CD4-positive, alpha-beta T cell treated with Interleukin-15 for 1 hour (primary cell): ENCODE results near the gene TBC1D14.
"Not testable (repeated sequence)": the region's sequence is repeated elsewhere in the genome, so short reads cannot be mapped to it uniquely, and the experiment has no call there.

Source experiments
- DNase-seq: peaks from one replicate; pipeline ENCODE4 v3.0.0-alpha.2; 2020

TBC1D14 gene

DNA sequence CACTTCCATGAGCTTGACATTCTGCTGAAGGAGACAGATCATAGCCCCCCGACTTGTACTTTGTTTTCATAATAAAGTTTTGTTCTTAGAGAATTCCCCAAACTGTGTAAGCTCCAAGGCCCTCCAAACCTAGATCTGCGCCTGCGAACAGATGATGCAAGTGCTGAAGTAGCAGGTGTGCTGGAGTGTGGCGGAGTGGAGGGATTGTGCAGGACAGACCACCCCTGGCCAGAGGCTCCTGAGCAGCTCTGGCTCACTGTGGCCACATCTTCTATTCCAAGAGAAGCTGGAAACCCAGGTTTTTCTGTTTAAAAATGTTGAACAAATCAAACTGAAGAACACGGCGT lies 46.4 kb downstream of the TBC1D14 start:
- no peak for DNase-seq

DNA sequence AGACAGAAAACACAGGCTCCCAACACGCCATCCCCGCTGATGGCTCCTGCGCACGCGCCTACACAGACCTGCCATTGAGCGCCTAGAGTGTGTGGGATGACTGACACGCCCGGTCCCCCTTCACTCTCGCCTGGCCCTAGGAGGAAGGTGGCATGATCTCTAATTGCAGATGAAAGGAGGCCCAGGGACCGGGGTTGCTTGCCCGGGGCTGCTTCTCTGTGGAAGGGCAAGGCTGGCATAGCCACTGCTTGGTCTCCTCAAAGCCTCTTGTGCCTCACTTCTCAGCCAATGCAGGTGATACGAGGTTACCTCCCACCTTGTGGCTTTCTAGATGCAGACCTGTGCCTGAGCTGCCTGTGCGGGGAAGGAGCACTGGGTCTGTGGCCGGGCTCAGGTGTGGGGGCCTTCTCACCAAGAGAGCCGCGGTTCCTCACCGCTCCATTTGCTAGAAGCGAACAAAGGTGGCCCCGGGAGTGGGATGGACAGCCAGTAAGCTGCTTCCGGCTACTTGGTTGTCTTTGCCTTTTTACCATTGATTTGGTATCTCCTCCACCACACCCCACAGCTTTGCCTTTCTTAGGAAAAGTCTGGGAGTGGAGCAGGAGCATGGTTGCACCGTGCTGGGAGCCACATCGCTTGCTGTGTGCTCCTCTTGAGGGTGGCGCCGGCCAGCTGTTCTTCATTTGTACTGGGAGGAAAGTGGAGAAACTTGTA lies 47.0 kb downstream of the TBC1D14 start:
- DNase-seq: no peak

DNA sequence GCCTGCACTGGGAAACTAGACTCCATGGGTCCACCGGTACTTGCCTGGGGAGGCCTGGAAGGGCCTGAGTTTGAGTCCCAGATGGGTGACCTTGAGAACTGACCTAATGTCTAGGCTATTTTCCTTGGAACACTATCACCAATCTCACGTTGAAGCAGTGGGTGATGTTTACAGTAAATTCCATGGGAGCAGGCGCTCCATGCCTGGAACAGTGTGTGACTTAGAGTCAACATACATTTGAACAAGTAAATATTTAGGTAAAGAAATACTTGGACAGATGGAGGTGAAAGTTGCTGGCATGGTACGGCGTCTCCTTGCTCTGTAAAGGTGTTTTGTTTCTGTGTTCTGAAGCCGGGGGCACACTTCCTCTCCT lies 47.5 kb downstream of the TBC1D14 start:
- DNase-seq: no peak

DNA sequence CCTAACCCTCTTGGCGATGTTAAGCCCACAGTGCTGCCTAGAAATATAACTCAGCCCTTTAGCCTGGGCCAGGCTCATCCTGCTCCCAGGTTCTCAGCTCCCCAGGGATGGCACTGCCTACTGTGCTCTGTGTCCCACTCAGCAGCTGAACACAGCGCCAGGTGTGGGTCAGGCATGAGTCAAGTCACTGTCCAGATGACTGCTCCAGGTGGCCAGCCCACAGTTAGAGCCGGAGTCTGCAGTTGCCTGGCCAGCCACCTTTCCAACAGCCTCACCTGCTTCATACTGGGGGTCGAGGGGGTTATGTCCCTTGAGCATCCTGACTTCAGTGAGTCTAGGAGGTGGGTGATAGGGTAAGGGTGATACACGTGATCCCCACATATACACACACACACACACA lies 48.4 kb downstream of the TBC1D14 start:
- no peak for DNase-seq

DNA sequence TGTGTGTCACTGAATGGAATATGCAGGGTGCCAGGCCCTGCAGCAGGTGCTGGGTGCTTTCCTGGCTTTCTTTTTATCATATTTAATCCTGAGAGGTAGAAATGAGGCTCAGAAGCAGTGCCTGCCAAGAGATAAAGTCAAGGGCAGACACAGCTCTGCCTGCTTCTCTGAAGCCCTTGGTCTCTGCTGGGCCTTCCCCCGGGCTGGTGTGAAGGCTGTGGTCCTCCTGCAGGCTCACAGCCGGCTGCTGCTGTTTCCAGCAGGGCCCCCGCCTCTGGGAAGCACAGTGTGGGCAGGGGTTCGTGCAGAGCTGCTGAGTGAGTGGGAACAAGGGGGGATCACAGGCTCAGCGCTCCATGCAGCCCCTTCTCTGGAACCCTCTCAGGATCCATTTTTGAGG lies 49.6 kb downstream of the TBC1D14 start:
- DNase-seq: no peak

DNA sequence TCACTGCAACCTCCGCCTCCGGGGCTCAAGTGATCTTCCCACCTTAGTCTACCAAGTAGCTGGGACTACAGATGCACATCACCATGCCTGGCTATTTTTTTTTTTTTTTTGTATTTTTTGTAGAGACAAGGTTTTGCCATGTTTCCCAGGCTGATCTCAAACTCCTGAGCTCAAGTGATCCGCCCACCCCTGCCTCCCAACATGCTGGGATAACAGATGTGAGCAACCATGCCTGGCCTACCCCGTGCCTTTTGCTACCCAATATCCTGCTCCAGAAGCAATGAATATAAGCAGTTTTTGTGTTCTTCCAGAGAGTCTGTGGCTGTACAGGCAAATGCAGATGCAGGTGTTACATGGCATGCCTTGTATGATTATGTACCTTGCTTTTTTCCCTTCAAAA lies 50.5 kb downstream of the TBC1D14 start:
- DNase-seq: no peak

DNA sequence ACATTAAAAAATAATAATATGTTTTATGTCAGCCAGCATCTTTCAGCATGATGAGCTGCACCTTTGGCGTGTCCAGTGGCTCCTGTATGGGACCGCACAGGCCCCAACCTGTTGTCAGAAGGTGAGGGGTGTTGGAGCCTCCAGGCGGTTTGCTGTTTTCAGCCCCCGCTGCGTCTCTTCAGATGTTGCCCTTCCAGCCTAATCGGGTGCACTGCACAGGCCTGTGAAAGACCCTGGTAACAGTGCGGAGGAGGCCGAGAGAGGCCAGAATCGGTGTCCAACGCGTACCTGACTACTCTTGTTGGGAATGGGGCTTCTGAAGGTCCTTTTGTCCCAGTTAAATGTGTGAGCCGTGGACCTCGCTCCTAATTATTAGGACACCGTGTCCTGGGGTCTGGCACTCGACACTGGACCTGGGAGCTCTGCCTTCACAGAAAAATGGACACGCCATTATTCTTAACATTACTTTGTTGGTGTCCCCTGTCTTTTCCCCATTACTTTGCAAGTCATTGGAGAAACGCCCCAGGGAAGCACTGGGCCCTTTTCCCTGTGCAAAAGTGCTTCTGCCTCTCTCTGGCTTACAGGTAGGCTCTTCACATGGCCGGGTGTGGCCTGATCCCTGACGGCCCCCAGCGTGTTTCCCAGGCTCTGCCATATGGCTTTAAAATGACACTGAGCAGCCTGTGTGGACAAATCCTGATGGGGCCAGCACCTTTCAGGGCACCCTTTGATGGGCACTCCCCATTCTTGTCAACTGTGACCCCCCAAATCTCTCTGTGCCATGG lies 51.2 kb downstream of the TBC1D14 start:
- DNase-seq: no peak

DNA sequence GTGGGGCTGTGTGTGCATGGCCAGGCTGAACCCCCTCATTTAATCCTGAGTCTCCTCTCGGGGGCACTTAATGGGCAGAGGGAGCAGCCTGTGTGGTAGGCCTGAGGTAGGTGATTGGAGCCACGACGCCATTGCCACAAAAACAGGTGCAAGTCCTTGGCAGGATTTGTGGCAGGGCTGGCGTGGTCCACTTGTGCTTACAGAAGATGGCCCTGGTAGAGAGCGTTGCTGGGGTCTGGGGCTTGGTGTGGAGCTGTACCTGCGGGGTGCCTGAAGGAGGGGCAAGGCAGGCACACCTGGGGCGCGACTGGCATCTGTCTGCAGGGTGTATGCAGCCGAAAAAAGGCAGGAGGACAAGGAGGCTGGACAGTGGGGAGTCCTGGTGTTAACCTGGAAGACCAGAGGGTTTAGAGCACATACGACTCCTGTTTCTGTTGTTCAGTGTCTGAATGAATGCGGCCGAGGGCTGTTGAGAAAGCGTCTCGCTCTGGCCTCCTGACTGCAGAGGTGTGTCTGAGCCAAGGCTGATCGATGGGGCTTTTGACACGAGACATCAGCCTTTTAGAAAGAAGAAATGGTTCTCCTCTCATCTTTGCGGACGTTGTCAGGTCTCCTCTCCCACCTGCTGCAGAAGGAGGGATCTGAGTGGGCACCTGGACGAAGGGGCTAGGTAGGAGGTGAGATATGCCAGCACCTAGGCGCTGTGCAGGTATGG lies 52.0 kb downstream of the TBC1D14 start:
- DNase-seq: no peak

DNA sequence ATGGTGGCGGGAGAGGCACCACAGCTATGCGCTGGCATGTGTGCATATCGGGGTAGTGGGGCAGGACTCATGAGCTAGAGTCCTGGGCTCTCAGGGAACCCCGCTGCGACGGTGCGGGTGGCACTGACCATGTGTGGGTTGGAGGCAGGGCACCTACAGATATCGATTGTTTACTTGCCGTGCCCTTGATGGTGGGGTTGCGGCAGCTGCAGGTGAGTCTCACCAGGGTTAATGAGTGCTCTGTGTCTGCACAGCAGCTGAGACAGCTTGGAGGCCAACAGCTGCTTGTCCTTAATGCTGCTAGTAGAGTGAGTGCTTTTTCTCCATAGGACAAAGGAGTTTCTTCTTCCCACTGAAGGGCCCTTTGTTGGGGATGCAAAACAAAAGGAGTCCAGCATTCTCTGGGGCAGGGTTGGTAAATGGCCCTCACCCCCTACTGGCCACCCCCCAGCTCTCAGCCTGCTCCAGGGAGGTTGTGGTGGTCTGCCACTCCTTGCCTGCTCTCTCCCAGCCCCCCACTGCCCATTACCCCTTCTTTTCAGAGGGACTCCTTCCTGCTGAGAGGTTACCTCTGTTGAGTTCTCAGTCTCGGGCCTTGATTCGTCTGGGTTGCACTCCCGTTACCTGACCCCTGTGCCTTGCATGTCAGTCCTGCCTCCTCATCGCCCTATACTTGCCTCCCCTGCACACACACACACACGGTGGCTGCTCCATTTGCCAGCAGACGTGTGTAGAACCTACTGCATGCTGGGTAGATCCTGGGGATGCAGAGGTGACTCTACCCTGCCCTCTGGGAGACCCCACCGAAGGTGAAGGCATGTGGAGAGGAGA lies 52.8 kb downstream of the TBC1D14 start:
- DNase-seq: no peak

DNA sequence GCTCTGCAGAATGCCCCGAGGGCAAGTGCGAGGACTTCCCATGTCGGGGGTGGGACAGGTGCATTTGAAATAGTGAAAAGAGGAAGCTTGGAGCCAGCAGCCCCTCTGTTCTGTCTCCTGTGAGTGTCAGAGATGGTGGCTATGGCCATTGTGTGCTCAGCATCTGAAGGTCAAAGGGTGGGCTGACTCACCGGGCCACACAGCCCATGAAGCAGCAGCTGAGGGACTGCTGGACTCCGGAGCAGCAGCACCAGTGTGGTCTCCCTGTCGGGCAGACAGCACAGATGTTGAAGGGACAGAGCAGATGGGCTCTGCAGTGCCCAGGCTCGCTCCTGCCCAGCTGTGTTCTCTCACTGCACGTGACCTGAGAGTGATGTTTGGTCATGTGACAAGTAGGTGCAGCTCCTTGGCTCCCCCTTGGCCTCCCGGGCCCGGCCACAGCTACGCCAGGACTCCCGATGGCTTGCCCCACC lies 53.5 kb downstream of the TBC1D14 start:
- no peak for DNase-seq

DNA sequence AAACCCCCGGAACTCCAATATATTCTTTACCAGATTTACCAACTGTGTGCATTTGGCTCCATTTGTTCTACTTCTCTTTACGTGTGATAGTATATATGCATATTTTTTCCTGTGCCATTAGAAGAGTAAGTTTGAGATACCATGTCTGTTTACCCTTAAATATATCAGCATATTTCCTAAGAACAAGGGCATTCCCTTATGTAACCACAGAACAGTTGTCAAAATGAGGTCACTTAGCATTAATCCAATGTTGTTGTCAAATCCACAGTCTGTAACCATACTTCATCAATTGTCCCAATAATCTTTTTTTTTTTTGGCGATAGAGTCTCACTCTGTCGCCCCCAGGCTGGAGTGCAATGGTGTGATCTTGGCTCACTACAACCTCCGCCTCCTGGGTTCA lies 55.2 kb downstream of the TBC1D14 start:
- DNase-seq: no peak

DNA sequence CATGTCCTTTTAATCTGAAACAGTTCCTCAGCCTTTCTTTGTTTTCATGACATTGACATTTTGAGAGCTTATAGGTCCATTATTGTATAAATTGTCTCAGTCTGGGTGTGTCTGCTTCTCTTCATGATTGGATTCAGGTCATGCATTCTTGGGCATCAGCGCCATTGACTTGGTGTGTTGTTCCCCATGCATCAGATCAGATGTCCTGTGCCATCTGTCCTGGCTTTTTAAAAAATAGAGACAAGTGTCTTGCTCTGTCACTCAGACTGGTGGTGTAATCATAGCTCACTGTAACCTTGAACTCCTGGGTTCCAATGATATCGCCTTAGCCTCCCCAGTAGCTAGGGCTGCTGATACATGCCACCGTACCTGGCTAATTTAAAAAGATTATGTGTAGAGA lies 55.7 kb downstream of the TBC1D14 start:
- DNase-seq: no peak

DNA sequence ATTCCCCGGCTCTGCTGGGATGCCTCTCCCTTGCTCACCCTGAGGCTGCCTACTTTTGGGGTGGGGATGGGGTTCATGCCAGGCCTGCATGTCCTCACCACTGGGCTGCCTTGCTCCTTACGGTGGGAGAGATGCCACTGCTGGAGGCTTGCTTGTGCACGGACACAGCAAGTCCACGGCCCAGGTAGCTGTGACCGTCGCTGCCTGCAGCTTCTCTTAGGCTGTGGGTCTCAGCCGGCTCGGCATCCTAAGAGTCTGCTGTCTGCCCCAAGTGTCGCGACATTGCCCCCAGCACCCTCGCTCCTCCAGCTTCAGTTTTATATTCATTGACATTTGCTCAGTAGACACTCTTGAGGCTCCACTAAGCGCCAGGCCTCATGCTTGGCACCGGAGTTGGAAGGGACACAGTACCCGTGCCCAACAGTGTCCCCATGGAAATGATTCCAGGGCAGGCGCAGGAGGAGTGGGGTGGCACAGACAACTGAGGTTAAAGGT lies 58.3 kb downstream of the TBC1D14 start:
- no peak for DNase-seq

DNA sequence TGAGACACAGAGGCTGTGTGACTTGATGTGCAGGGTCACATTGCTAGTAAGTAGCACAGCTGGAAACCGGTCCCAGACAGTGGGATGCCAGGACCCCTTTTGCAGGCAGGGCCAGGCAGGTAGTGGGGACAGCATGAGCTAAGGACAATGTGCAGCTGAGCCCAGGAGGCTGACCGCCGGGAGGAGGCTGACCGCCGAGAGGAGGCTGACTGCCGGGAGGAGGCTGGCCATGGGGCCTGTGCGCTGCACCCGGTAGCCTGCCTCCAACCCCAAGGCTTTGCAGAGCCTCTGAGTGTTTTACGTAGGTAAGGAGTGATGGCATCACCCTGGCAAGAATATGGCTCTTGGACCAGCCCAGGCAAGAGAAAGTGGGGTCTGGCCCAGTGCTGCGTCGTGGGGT lies 58.9 kb downstream of the TBC1D14 start:
- DNase-seq: no peak

DNA sequence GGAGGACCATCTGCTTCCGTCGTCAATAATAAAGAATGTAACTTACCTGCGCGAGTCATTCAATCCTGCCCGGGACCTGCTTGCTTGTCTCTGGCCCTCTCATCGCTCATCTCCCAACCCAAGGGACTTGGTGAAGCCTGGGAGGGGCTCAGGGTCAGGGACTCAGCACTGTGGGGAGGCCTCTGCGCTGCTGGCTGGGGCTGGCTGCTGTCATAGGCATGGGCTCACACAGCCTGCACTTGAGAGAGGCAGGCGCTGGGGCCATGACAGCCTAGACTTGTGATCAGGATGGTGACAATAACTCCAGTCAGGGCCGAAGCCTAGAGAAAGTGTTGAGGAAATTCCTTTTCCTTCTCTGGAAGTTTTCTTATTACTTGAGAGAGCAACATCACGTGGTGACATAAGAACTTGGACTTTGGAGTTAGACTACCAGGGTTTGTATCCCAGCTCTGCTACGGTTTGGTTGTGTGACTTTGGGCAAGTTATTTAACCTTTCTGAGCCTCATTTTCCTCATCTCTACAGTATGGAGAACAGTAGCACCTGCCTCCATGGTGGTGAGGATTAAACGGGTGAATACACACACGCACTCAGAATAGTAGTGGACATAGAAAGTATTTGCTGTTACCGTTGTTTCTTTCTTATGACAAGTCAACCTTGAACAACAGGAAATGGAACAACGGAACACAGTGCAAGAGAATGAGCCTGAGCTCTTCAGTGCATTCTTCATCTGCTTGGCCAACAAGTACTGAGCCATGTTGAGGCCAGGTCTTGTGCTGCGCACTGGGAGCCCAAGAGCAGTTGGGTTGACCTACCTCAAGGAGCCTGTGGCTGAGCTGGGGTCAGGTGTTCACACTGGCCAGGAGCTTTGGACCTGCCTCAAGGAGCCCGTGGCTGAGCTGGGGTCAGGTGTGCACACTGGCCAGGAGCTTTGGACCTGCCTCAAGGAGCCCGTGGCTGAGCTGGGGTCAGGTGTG lies 60.5 kb downstream of the TBC1D14 start:
- DNase-seq: no peak

DNA sequence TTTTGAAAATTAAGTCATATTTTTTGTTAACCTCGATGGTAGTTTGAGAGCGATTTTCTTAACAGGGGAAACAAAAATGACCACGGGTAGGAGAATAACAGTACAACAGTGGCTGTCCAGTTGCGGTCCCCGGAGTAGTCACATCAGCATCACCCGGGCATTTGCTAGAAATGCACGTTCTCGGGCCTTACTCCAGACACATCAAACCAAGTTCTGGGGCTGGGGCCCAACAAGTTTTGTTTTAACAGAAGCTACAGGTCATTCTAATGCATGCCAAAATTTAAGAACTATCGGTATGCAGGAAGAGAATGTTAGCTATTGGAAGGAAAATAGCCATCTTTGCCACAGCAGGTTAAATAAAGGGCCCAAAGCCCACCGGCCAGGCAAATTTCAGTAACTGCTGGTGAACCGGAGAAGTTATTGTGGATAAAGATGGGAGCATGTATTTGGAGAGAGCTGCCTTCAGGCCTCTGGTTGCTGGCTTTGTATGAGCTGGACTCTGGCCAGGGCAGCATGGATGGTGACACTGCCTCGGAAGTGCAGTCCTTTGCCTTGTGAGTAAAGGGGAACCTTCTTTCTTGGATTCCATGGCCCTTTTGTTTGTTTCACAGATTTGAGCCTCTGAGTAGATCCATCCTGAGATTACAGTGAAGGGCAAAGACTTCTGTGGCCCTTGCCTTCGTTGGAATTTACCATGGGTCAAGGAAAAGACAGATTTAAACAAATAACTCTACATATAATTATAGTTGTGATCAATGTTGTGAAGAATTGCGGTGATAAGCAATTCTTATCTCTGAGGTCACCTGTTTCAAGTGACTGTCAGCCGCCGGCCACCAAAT lies 62.1 kb downstream of the TBC1D14 start:
- no peak for DNase-seq

DNA sequence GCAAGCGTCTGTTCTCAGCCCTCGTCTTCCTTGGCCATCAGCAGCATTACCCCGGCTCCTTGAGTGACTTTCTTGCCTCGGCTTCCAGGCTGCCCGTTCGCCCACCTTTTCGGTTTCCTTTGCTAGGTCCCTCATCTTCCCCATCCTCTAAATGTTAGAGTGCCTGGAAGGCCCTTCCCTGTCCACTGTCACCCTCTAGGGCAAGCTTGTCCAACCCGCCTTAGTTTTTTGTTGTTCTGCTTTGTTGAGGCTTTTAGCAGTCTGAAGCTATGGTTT lies 62.7 kb downstream of the TBC1D14 start:
- DNase-seq: no peak

DNA sequence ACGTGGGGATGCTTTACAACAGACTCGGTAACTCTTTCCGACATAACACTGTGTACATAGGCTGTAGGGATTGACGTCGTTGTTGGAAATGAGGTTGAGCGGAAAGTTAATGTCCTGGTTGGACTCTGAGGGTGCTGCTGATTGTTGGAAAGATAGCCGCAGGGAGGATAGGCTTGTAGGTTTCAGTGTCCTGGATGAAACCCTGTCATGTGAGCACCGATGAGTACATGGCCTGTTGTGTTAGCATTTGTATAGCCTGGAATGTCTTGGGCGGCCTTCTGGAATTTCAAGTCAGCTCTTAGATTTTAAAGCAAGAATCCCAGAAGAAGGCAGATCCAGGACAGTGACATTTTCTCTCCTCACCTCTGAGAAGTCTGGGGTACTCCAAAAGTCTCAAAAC lies 63.3 kb downstream of the TBC1D14 start:
- no peak for DNase-seq

DNA sequence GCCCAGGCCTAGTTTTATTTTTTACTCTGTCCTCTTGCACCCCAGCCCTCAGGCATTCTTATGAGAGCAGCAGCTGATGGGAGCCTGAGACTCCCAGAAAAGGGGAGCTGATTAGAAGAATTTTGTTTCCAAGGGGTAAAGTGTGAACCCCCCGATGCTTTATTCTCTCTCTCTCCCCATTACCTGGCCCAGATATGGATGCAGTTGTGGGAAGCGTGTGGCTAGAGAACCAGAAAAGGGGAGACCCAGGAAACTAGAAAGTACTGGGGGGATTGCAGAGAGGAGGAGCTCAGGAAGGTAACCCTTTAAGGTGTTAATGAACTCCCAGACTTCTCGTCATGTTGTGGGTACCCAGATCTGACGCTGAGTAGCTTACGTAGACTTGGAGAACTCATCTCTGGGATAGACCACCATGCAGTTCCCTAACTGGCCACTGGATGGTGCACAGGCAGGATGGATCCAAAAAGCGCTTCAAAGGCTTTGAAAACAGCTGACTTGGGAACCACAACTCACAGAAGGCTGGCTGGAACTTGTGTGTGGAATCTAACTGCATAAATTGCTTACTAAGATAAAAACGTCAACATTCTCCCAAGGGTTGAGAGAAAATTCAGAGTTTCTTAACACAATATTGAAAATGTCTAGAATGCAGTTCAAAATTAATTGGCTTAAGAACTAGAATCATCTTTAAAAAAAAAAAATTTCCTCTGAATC lies 64.7 kb downstream of the TBC1D14 start:
- DNase-seq: peak; percentile 75

DNA sequence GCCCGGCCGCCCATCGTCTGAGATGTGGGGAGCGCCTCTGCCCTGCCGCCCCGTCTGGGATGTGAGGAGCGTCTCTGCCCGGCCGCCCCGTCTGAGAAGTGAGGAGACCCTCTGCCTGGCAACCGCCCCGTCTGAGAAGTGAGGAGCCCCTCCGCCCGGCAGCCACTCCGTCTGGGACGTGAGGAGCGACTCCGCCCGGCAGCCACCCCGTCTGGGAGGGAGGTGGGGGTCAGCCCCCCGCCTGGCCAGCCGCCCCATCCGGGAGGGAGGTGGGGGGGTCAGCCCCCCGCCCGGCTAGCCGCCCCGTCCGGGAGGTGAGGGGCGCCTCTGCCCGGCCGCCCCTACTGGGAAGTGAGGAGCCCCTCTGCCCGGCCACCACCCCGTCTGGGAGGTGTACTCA lies 68.2 kb downstream of the TBC1D14 start:
- not testable (repeated sequence) for DNase-seq
